ENCODE data around the gene SMARCB1. TPM values are rescaled to one million over a fixed set of nuclear protein-coding genes. Genes with fewer than 3 reads are reported as not detected.
A peak's percentile ranks its signal among the peaks of the same experiment; 100 is the strongest.

Gene SMARCB1
- total RNA-seq, 1 experiment from 2014 or later: 85.9 TPM

- Histone ChIP-seq H4K20me1 (ENCODE audit: low read length) (no peaks in the 10 kb centered on the region), H3F3A (ENCODE audit: low read length, unreplicated experiment) (no peaks in the 10 kb centered on the region), H3K4me1 (ENCODE audit: insufficient read depth, low read length) (no peaks in the 10 kb centered on the region), H3K36me3 (ENCODE audit: low read depth, low read length) (peaks cover 4% of the 10 kb centered on the region; the same call in 1 of the 2 replicates), H3K27me3 (ENCODE audit: low read length) (no peaks in the 10 kb centered on the region), H3K9ac (ENCODE audit: low read length) (no peak overlapping the region), H3K79me2 (ENCODE audit: low read length) (no peaks in the 10 kb centered on the region), H3K4me3 (ENCODE audit: low read length) (no peak overlapping the region), H2AFZ (ENCODE audit: low read length) (no peak overlapping the region), H3K9me2 (replicated peaks; ENCODE audit: low read length) (no peaks in the 10 kb centered on the region), H3K27ac (ENCODE audit: low read length) (no peak overlapping the region), H3K9me3 (ENCODE audit: low read length) (no peaks in the 10 kb centered on the region), H3K4me2 (ENCODE audit: low read length) (no peak overlapping the region)
- POLR2A ChIA-PET (ENCODE audit: unreplicated experiment): no interaction called here
- ATAC-seq: no peak
- CTCF ChIA-PET: no interaction called here
- DNase-seq: no peak
- TF ChIP-seq, protein P1, sequence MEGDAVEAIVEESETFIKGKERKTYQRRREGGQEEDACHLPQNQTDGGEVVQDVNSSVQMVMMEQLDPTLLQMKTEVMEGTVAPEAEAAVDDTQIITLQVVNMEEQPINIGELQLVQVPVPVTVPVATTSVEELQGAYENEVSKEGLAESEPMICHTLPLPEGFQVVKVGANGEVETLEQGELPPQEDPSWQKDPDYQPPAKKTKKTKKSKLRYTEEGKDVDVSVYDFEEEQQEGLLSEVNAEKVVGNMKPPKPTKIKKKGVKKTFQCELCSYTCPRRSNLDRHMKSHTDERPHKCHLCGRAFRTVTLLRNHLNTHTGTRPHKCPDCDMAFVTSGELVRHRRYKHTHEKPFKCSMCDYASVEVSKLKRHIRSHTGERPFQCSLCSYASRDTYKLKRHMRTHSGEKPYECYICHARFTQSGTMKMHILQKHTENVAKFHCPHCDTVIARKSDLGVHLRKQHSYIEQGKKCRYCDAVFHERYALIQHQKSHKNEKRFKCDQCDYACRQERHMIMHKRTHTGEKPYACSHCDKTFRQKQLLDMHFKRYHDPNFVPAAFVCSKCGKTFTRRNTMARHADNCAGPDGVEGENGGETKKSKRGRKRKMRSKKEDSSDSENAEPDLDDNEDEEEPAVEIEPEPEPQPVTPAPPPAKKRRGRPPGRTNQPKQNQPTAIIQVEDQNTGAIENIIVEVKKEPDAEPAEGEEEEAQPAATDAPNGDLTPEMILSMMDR (conservative IDR thresholded peaks at IDR 0.05; ENCODE audit: low read depth, low read length): no peak
- TF ChIP-seq EZH2 (IDR thresholded peaks at IDR 0.05; ENCODE audit: low read length, unreplicated experiment) (no peak), EZH2phosphoT487 (IDR thresholded peaks at IDR 0.05; ENCODE audit: borderline replicate concordance, low read length) (no peak)
- no TSS peak for BruUV-seq (replicated peaks)
- intact Hi-C loops (cut with micrococcal nuclease): no loop called here
Measured at GRCh38 chr22:23744485-23744884, 42.3 kb upstream of the SMARCB1 start.

- intact Hi-C loops (cut with micrococcal nuclease): no loop called here
- Histone ChIP-seq H3K27ac (ENCODE audit: low read length) (no peak overlapping the region), H3K36me3 (ENCODE audit: low read depth, low read length) (peaks cover 4% of the 10 kb centered on the region; the same call in 1 of the 2 replicates), H4K20me1 (ENCODE audit: low read length) (no peaks in the 10 kb centered on the region), H3K79me2 (ENCODE audit: low read length) (0 out of 2 replicates have a peak, but pooled peaks cover 4% of the 10 kb centered on the region), H3K4me1 (ENCODE audit: insufficient read depth, low read length) (0 out of 2 replicates have a peak, but pooled peaks cover 3% of the 10 kb centered on the region), H2AFZ (ENCODE audit: low read length) (no peak overlapping the region), H3K27me3 (ENCODE audit: low read length) (no peaks in the 10 kb centered on the region), H3F3A (ENCODE audit: low read length, unreplicated experiment) (no peaks in the 10 kb centered on the region), H3K9ac (ENCODE audit: low read length) (no peak overlapping the region), H3K9me2 (replicated peaks; ENCODE audit: low read length) (no peaks in the 10 kb centered on the region), H3K4me2 (ENCODE audit: low read length) (no peak overlapping the region), H3K9me3 (ENCODE audit: low read length) (no peaks in the 10 kb centered on the region), H3K4me3 (ENCODE audit: low read length) (no peak overlapping the region)
- TF ChIP-seq, protein P1 (conservative IDR thresholded peaks at IDR 0.05; ENCODE audit: low read depth, low read length): no peak
- TF ChIP-seq EZH2 (IDR thresholded peaks at IDR 0.05; ENCODE audit: low read length, unreplicated experiment): no peak
- no peak for TF ChIP-seq EZH2phosphoT487 (IDR thresholded peaks at IDR 0.05; ENCODE audit: borderline replicate concordance, low read length)
- DNase-seq: no peak
- ATAC-seq: no peak
- no TSS peak for BruUV-seq (replicated peaks)
- ChIA-PET CTCF (no interaction called here), POLR2A (ENCODE audit: unreplicated experiment) (no interaction called here)
Measured at GRCh38 chr22:23745791-23746190, 41.0 kb upstream of the SMARCB1 start.

DNA sequence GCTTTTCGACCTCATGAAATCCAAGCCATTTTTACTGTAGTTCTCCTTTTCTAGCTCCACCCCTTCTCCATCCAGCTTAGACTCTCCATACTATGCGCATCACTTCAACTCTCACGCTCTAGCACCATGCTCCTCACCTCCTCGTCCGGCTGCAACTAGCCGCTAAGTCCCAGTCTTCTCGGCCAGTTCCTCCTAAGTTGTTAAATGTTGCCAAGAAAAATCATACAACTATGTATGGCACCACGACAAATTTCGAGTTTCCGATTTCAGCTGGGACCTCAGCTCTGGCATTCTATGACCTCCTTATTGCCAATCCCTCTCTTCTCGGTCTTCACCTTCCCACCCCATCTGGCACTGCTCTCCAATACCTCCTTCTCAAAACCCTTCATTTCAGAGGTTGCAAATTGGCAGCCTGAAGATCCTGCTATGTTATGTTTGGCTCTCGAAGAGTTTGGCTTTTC, 36.9 kb upstream of the SMARCB1 start:
- ATAC-seq: no peak
- Histone ChIP-seq H3K27ac (ENCODE audit: low read length) (no peak overlapping the region), H4K20me1 (ENCODE audit: low read length) (no peaks in the 10 kb centered on the region), H3K9ac (ENCODE audit: low read length) (no peak overlapping the region; the same call in 1 of the 2 replicates), H3K4me2 (ENCODE audit: low read length) (peak overlapping the region; percentile 97), H3K27me3 (ENCODE audit: low read length) (no peaks in the 10 kb centered on the region), H3F3A (ENCODE audit: low read length, unreplicated experiment) (no peaks in the 10 kb centered on the region), H3K4me3 (ENCODE audit: low read length) (peak overlapping the region; percentile 86; the same call in 1 of the 2 replicates), H3K79me2 (ENCODE audit: low read length) (0 out of 2 replicates have a peak, but pooled peaks cover 4% of the 10 kb centered on the region), H3K4me1 (ENCODE audit: insufficient read depth, low read length) (peaks cover 8% of the 10 kb centered on the region), H2AFZ (ENCODE audit: low read length) (no peak overlapping the region), H3K9me2 (replicated peaks; ENCODE audit: low read length) (no peaks in the 10 kb centered on the region), H3K9me3 (ENCODE audit: low read length) (no peaks in the 10 kb centered on the region), H3K36me3 (ENCODE audit: low read depth, low read length) (peaks cover under 1% of the 10 kb centered on the region; the same call in 1 of the 2 replicates)
- ChIA-PET CTCF (no interaction called here), POLR2A (ENCODE audit: unreplicated experiment) (no interaction called here)
- no peak for DNase-seq
- intact Hi-C loops (cut with micrococcal nuclease): no loop called here
- TF ChIP-seq, protein P1 (conservative IDR thresholded peaks at IDR 0.05; ENCODE audit: low read depth, low read length): no peak
- TF ChIP-seq EZH2 (IDR thresholded peaks at IDR 0.05; ENCODE audit: low read length, unreplicated experiment) (no peak), EZH2phosphoT487 (IDR thresholded peaks at IDR 0.05; ENCODE audit: borderline replicate concordance, low read length) (no peak)
- BruUV-seq (replicated peaks): no TSS peak

Measured in PC-3 (cell line).